ENCODE measurements around the gene NHERF2. TPM values are rescaled to one million over a fixed set of nuclear protein-coding genes. Genes with fewer than 3 reads are reported as not detected.

The NHERF2 gene
- total RNA-seq, 2 donors from 2014 or later: 0.21 to 2.9 TPM

GRCh38 chr16:2086106-2086742 is 59.5 kb downstream of the NHERF2 start:
- ATAC-seq (replicated peaks): no peak
- H3K36me3 Mint-ChIP-seq (ENCODE audit: low read depth): peaks cover 11% of the 10 kb centered on the region
- no peaks in the 10 kb centered on the region for H3K27me3 Mint-ChIP-seq
- H3K4me3 Mint-ChIP-seq: no peak overlapping the region
- no peak overlapping the region for H3K27ac Mint-ChIP-seq
- H3K9me3 Mint-ChIP-seq: no peaks in the 10 kb centered on the region
- H3K4me1 Mint-ChIP-seq: no peaks in the 10 kb centered on the region

- H3K36me3 Mint-ChIP-seq (ENCODE audit: low read depth): peaks cover 11% of the 10 kb centered on the region
- no peak for ATAC-seq (replicated peaks)
- no peaks in the 10 kb centered on the region for H3K9me3 Mint-ChIP-seq
- H3K27me3 Mint-ChIP-seq: no peaks in the 10 kb centered on the region
- H3K4me3 Mint-ChIP-seq: no peak overlapping the region
- no peaks in the 10 kb centered on the region for H3K4me1 Mint-ChIP-seq
- H3K27ac Mint-ChIP-seq: no peak overlapping the region
These were observed 60.4 kb downstream of the NHERF2 start for GRCh38 chr16:2086812-2087747.

- ATAC-seq (replicated peaks): no peak
- Mint-ChIP-seq H3K27me3 (no peaks in the 10 kb centered on the region), H3K36me3 (ENCODE audit: low read depth) (peaks cover 11% of the 10 kb centered on the region), H3K4me1 (no peaks in the 10 kb centered on the region), H3K9me3 (no peaks in the 10 kb centered on the region), H3K4me3 (no peak overlapping the region), H3K27ac (no peak overlapping the region)
These were observed 61.3 kb downstream of the NHERF2 start for GRCh38 chr16:2087748-2088631.

Other genes starting within 250 kb of the NHERF2 start
- 10 to 100 TPM; 20.3 to 21.1 TPM for gene SPSB3, start 244.3 kb upstream of the NHERF2 start, total RNA-seq
- gene NUBP2, start 243.9 kb upstream of the NHERF2 start, total RNA-seq: 10 to 100 TPM; 32.6 to 58.8 TPM
- gene IGFALS, start 233.2 kb upstream of the NHERF2 start, total RNA-seq: under 1 TPM; 0.13 to 0.15 TPM
- 10 to 100 TPM; 40.9 to 42.0 TPM for gene HAGH, start 200.1 kb upstream of the NHERF2 start, total RNA-seq
- 10 to 100 TPM; 19.2 to 19.3 TPM for gene FAHD1, start 199.7 kb upstream of the NHERF2 start, total RNA-seq
- gene MEIOB, start 154.7 kb upstream of the NHERF2 start, total RNA-seq: under 1 TPM in 1 of 2 donors, not detected in 1; 0.79 TPM
- not detected for gene HS3ST6, start 108.5 kb upstream of the NHERF2 start, total RNA-seq
- gene MSRB1, start 83.7 kb upstream of the NHERF2 start, total RNA-seq: 10 to 100 TPM; 31.5 to 34.3 TPM
- under 1 TPM in 1 of 2 donors, not detected in 1; 0.37 TPM for gene RPL3L, start 72.2 kb upstream of the NHERF2 start, total RNA-seq
- gene NDUFB10, start 67.4 kb upstream of the NHERF2 start, total RNA-seq: 100 to 1,000 TPM in 1 of 2 donors, 10 to 100 TPM in 1; 65.3 to 122 TPM
- 1,000 to 10,000 TPM; 4,570 to 4,579 TPM for gene RPS2, start 62.1 kb upstream of the NHERF2 start, total RNA-seq
- under 1 TPM in 1 of 2 donors, not detected in 1; 0.32 TPM for gene RNF151, start 60.0 kb upstream of the NHERF2 start, total RNA-seq
- gene TBL3, start 54.8 kb upstream of the NHERF2 start, total RNA-seq: 10 to 100 TPM; 23.0 to 37.3 TPM
- gene NOXO1, start 45.4 kb upstream of the NHERF2 start, total RNA-seq: 1 to 10 TPM in 1 of 2 donors, not detected in 1; 1.0 TPM
- gene GFER, start 42.7 kb upstream of the NHERF2 start, total RNA-seq: 10 to 100 TPM; 12.4 to 28.5 TPM
- gene SYNGR3, start 36.9 kb upstream of the NHERF2 start, total RNA-seq: 1 to 10 TPM; 5.9 to 7.9 TPM
- gene ZNF598, start 17.1 kb upstream of the NHERF2 start, total RNA-seq: 10 to 100 TPM; 41.2 to 79.6 TPM
- 1 to 10 TPM in 1 of 2 donors, not detected in 1; 2.8 TPM for gene NPW, start 7.1 kb upstream of the NHERF2 start, total RNA-seq
- 10 to 100 TPM; 13.2 to 37.6 TPM for gene NTHL1, start 20.9 kb downstream of the NHERF2 start, total RNA-seq
- gene TSC2, start 21.1 kb downstream of the NHERF2 start, total RNA-seq: 10 to 100 TPM; 79.3 to 83.7 TPM
- gene PKD1, start 109.0 kb downstream of the NHERF2 start, total RNA-seq: 100 to 1,000 TPM in 1 of 2 donors, 10 to 100 TPM in 1; 71.8 to 122 TPM
- gene RAB26, start 121.7 kb downstream of the NHERF2 start, total RNA-seq: under 1 TPM; 0.28 to 0.34 TPM
- gene TRAF7, start 128.9 kb downstream of the NHERF2 start, total RNA-seq: 10 to 100 TPM; 49.8 to 80.1 TPM
- gene CASKIN1, start 169.7 kb downstream of the NHERF2 start, total RNA-seq: 1 to 10 TPM in 1 of 2 donors, under 1 TPM in 1; 0.78 to 6.6 TPM
- 10 to 100 TPM; 33.4 to 48.8 TPM for gene MLST8, start 178.6 kb downstream of the NHERF2 start, total RNA-seq
- 1 to 10 TPM; 6.9 to 8.9 TPM for gene BRICD5, start 184.0 kb downstream of the NHERF2 start, total RNA-seq
- gene PGP, start 187.9 kb downstream of the NHERF2 start, total RNA-seq: 10 to 100 TPM; 11.6 to 21.6 TPM
- 10 to 100 TPM; 20.1 to 22.8 TPM for gene E4F1, start 196.7 kb downstream of the NHERF2 start, total RNA-seq
- gene DNASE1L2, start 209.5 kb downstream of the NHERF2 start, total RNA-seq: 1 to 10 TPM; 2.4 to 2.7 TPM
- 10 to 100 TPM; 36.7 to 50.6 TPM for gene ECI1, start 224.7 kb downstream of the NHERF2 start, total RNA-seq
- gene RNPS1, start 241.2 kb downstream of the NHERF2 start, total RNA-seq: 100 to 1,000 TPM; 205 to 314 TPM